HL-60 (cell line): ENCODE data around the gene TFF3.

Experiments used
- GABPA ChIP-seq: IDR thresholded peaks from 2 replicates; pipeline ENCODE4 v1.6.1; 2012; ENCODE audit warnings: low read depth
- POLR2AphosphoS5 ChIP-seq: IDR thresholded peaks from 2 replicates; pipeline ENCODE4 v1.6.1; 2012; ENCODE audit warnings: low read depth
- SPI1 ChIP-seq: IDR thresholded peaks from 2 replicates; pipeline ENCODE4 v1.6.1; 2012; ENCODE audit warnings: low read depth, mild to moderate bottlenecking, borderline replicate concordance
- TF ChIP-seq, protein P1 (sequence below): IDR thresholded peaks from one replicate; pipeline ENCODE4 v1.5.1; 2011; ENCODE audit warnings: low read length, control low read depth, inconsistent platforms; ENCODE audit not compliant: insufficient read depth
- TF ChIP-seq, protein P2 (sequence below): IDR thresholded peaks from 2 replicates; pipeline ENCODE4 v1.6.1; 2012; ENCODE audit warnings: low read depth; ENCODE audit not compliant: insufficient replicate concordance

DNA sequence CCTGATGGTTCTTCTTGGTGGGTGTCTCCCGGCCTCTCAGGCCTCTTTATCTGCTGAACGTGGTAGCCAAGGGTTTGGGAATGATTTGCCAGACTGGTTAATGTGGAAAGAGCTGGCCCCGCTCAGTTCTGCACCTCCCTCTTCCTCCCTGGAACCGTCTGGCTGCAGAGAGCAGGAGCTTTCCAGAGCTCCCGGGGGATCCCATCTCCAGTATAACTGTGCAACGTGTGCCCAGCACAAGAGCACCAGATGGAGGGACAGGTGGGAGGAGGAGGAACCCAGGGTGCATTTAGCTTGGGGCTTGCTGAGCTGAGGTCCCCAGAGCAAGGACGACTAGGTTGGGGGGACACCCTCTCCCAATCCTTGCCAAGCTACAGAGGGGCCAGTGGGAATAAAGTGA is 46.1 kb upstream of the TFF3 start:
- TF ChIP-seq GABPA (no peak), POLR2AphosphoS5 (no peak), SPI1 (no peak)
- TF ChIP-seq, protein P1, sequence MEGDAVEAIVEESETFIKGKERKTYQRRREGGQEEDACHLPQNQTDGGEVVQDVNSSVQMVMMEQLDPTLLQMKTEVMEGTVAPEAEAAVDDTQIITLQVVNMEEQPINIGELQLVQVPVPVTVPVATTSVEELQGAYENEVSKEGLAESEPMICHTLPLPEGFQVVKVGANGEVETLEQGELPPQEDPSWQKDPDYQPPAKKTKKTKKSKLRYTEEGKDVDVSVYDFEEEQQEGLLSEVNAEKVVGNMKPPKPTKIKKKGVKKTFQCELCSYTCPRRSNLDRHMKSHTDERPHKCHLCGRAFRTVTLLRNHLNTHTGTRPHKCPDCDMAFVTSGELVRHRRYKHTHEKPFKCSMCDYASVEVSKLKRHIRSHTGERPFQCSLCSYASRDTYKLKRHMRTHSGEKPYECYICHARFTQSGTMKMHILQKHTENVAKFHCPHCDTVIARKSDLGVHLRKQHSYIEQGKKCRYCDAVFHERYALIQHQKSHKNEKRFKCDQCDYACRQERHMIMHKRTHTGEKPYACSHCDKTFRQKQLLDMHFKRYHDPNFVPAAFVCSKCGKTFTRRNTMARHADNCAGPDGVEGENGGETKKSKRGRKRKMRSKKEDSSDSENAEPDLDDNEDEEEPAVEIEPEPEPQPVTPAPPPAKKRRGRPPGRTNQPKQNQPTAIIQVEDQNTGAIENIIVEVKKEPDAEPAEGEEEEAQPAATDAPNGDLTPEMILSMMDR = no peak
- TF ChIP-seq, protein P2, sequence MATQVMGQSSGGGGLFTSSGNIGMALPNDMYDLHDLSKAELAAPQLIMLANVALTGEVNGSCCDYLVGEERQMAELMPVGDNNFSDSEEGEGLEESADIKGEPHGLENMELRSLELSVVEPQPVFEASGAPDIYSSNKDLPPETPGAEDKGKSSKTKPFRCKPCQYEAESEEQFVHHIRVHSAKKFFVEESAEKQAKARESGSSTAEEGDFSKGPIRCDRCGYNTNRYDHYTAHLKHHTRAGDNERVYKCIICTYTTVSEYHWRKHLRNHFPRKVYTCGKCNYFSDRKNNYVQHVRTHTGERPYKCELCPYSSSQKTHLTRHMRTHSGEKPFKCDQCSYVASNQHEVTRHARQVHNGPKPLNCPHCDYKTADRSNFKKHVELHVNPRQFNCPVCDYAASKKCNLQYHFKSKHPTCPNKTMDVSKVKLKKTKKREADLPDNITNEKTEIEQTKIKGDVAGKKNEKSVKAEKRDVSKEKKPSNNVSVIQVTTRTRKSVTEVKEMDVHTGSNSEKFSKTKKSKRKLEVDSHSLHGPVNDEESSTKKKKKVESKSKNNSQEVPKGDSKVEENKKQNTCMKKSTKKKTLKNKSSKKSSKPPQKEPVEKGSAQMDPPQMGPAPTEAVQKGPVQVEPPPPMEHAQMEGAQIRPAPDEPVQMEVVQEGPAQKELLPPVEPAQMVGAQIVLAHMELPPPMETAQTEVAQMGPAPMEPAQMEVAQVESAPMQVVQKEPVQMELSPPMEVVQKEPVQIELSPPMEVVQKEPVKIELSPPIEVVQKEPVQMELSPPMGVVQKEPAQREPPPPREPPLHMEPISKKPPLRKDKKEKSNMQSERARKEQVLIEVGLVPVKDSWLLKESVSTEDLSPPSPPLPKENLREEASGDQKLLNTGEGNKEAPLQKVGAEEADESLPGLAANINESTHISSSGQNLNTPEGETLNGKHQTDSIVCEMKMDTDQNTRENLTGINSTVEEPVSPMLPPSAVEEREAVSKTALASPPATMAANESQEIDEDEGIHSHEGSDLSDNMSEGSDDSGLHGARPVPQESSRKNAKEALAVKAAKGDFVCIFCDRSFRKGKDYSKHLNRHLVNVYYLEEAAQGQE = no peak
